DND-41 (cell line): ENCODE results near the gene ATP5F1D.
A peak's percentile ranks its signal among the peaks of the same experiment; 100 is the strongest.
"Not testable (repeated sequence)": the region's sequence is repeated elsewhere in the genome, so short reads cannot be mapped to it uniquely, and the experiment has no call there.

Source experiments
- ATAC-seq: fragments of 200-7000 bp; cut with Tn5 transposase; 3 replicates; pipeline ENCODE4 v1.9.1; 2021; ENCODE audit warnings: low read depth; ENCODE audit not compliant: insufficient read depth
- DNase-seq: peaks from one replicate; pipeline ENCODE4 v3.0.0-alpha.2; 2020
- H2AFZ ChIP-seq: 2 replicates; pipeline ENCODE4 v1.6.0; 2012; ENCODE audit warnings: low read depth, low read length
- H3K27ac ChIP-seq: 2 replicates; pipeline ENCODE4 v1.5.1; 2012; ENCODE audit warnings: low read length, inconsistent platforms
- H3K27me3 ChIP-seq: fragments of 200-600 bp; sonication (generic); 2 replicates; pipeline ENCODE4 v1.6.0; 2012; ENCODE audit warnings: low read length, mild to moderate bottlenecking, inconsistent platforms; ENCODE audit not compliant: insufficient read depth, poor library complexity
- H3K36me3 ChIP-seq: 2 replicates; pipeline ENCODE4 v1.5.1; 2012; ENCODE audit warnings: low read length, inconsistent platforms; ENCODE audit not compliant: insufficient read depth
- H3K4me1 ChIP-seq: 2 replicates; pipeline ENCODE4 v1.5.1; 2012; ENCODE audit warnings: mild to moderate bottlenecking, low read length; ENCODE audit not compliant: insufficient read depth
- H3K4me2 ChIP-seq: 2 replicates; pipeline ENCODE4 v1.6.0; 2012; ENCODE audit warnings: mild to moderate bottlenecking, moderate library complexity, low read length, inconsistent platforms; ENCODE audit not compliant: insufficient read depth
- H3K4me3 ChIP-seq, 2 experiments: fragments of 200-600 bp in 1 of 2; shearing (Covaris generic) in 1 of 2; 2 replicates each; pipeline ENCODE4 v1.5.1; 2012 to 2016; ENCODE audit warnings: inconsistent platforms in 2 of 2, low read length in 2 of 2, mild to moderate bottlenecking in 2 of 2, low read depth in 1 of 2, moderate library complexity in 1 of 2
- H3K79me2 ChIP-seq: 2 replicates; pipeline ENCODE4 v1.6.0; 2012; ENCODE audit warnings: low read length, inconsistent platforms; ENCODE audit not compliant: insufficient read depth
- H3K9ac ChIP-seq: 2 replicates; pipeline ENCODE4 v1.6.0; 2012; ENCODE audit warnings: low read depth, mild to moderate bottlenecking, inconsistent platforms, low read length, moderate library complexity
- H3K9me3 ChIP-seq: 2 replicates; pipeline ENCODE4 v1.5.1; 2012; ENCODE audit warnings: low read length, moderate library complexity, mild to moderate bottlenecking, inconsistent platforms; ENCODE audit not compliant: insufficient read depth, severe bottlenecking
- H4K20me1 ChIP-seq: 2 replicates; pipeline ENCODE4 v1.6.0; 2012; ENCODE audit warnings: low read length; ENCODE audit not compliant: insufficient read depth
- CTCF ChIP-seq: IDR thresholded peaks from 2 replicates; pipeline ENCODE4 v1.5.1; 2012; ENCODE audit warnings: borderline replicate concordance, low read length, moderate library complexity, mild to moderate bottlenecking; ENCODE audit not compliant: poor library complexity, severe bottlenecking; ENCODE audit errors: extremely low read depth
- EZH2 ChIP-seq: IDR thresholded peaks from 3 replicates; pipeline ENCODE4 v1.6.1; 2012; ENCODE audit warnings: borderline replicate concordance, low read depth, mild to moderate bottlenecking, moderate library complexity, low read length, inconsistent platforms; ENCODE audit not compliant: severe bottlenecking

ATP5F1D gene

GRCh38 chr19:1243768-1244692 is 2.5 kb downstream of the ATP5F1D start:
- Histone ChIP-seq H3K79me2 (peaks cover 34% of the 10 kb centered on the region), H3K9ac (peak overlapping the region; percentile 36), H3K36me3 (peaks cover 15% of the 10 kb centered on the region; the same call in 1 of the 2 replicates), H3K9me3 (no peaks in the 10 kb centered on the region), H3K27ac (0 out of 2 replicates have a peak overlapping the region, but pooled peaks have one; percentile 11), H3K4me3 (peak overlapping the region in 1 of 2 experiments; percentile 27; a peak in 1 of 4 replicates), H4K20me1 (peaks cover 20% of the 10 kb centered on the region), H3K4me2 (peak overlapping the region; percentile 96), H3K27me3 (no peaks in the 10 kb centered on the region), H2AFZ (no peak overlapping the region), H3K4me1 (peaks cover 59% of the 10 kb centered on the region)
- TF ChIP-seq EZH2 (no peak), CTCF (peak; percentile 96)
- ATAC-seq (peak; percentile 66), DNase-seq (peak; percentile 86)

- Histone ChIP-seq H2AFZ (no peak overlapping the region), H3K27me3 (no peaks in the 10 kb centered on the region), H4K20me1 (peaks cover 20% of the 10 kb centered on the region), H3K9me3 (no peaks in the 10 kb centered on the region), H3K27ac (peak overlapping the region; percentile 11; the same call in 1 of the 2 replicates), H3K79me2 (peaks cover 36% of the 10 kb centered on the region), H3K9ac (no peak overlapping the region), H3K4me3 (no peak overlapping the region), H3K36me3 (peaks cover 15% of the 10 kb centered on the region; the same call in 1 of the 2 replicates), H3K4me2 (peak overlapping the region; percentile 48), H3K4me1 (peaks cover 52% of the 10 kb centered on the region)
- ATAC-seq (no peak), DNase-seq (no peak)
- no peak for TF ChIP-seq EZH2
- no peak for TF ChIP-seq CTCF
Measured at GRCh38 chr19:1244693-1245451, 3.3 kb downstream of the ATP5F1D start.

GRCh38 chr19:1245494-1246264 is 4.1 kb downstream of the ATP5F1D start:
- Histone ChIP-seq H3K27ac (no peak overlapping the region), H3K4me1 (peaks cover 45% of the 10 kb centered on the region), H4K20me1 (peaks cover 20% of the 10 kb centered on the region), H2AFZ (no peak overlapping the region), H3K4me2 (no peak overlapping the region), H3K4me3 (no peak overlapping the region), H3K9me3 (no peaks in the 10 kb centered on the region), H3K27me3 (no peaks in the 10 kb centered on the region), H3K36me3 (peaks cover 15% of the 10 kb centered on the region; the same call in 1 of the 2 replicates), H3K9ac (no peak overlapping the region), H3K79me2 (peaks cover 44% of the 10 kb centered on the region)
- ATAC-seq (no peak), DNase-seq (no peak)
- TF ChIP-seq EZH2 = no peak
- no peak for TF ChIP-seq CTCF

- not testable (repeated sequence) for H3K27me3 ChIP-seq, H3K9ac ChIP-seq, H3K9me3 ChIP-seq, H2AFZ ChIP-seq, H3K27ac ChIP-seq, H3K4me3 ChIP-seq, DNase-seq, H3K4me2 ChIP-seq, ATAC-seq
- Histone ChIP-seq H3K4me1 (peaks cover 42% of the 10 kb centered on the region), H3K79me2 (peaks cover 47% of the 10 kb centered on the region), H3K36me3 (peaks cover 18% of the 10 kb centered on the region; the same call in 1 of the 2 replicates), H4K20me1 (peaks cover 25% of the 10 kb centered on the region)
Measured at GRCh38 chr19:1246265-1247087, 4.9 kb downstream of the ATP5F1D start.
